Activated CD4-positive, alpha-beta T cell treated with anti-CD3 and anti-CD28 coated beads, Interleukin-2, amount 50 U/mL, for 16 hours (primary cell): ENCODE measurements around the gene DNMBP.
"Not testable (repeated sequence)": the region's sequence is repeated elsewhere in the genome, so short reads cannot be mapped to it uniquely, and the experiment has no call there.

Experiments
- DNase-seq: peaks from one replicate; pipeline ENCODE4 v3.0.0-alpha.2; 2020

DNMBP gene

GRCh38 chr10:99853655-99854054, 156.1 kb downstream of the DNMBP start:
- DNase-seq: no peak

- no peak for DNase-seq
Measured at GRCh38 chr10:99852481-99853213, 157.1 kb downstream of the DNMBP start.

GRCh38 chr10:99851825-99852224, 157.9 kb downstream of the DNMBP start:
- DNase-seq: no peak

- DNase-seq: no peak
Measured at GRCh38 chr10:99850767-99851340, 158.9 kb downstream of the DNMBP start.

GRCh38 chr10:99850021-99850766, 159.6 kb downstream of the DNMBP start:
- no peak for DNase-seq

- DNase-seq: no peak
Measured at GRCh38 chr10:99849536-99849935, 160.2 kb downstream of the DNMBP start.

GRCh38 chr10:99849057-99849456, 160.7 kb downstream of the DNMBP start:
- no peak for DNase-seq

- DNase-seq: peak; percentile 83
Measured at GRCh38 chr10:99845837-99846382, 163.8 kb downstream of the DNMBP start.

GRCh38 chr10:99844433-99844955, 165.3 kb downstream of the DNMBP start:
- no peak for DNase-seq

GRCh38 chr10:99843310-99843709, 166.4 kb downstream of the DNMBP start:
- no peak for DNase-seq

- no peak for DNase-seq
Measured at GRCh38 chr10:99841746-99842145, 168.0 kb downstream of the DNMBP start.

GRCh38 chr10:99840859-99841258, 168.9 kb downstream of the DNMBP start:
- DNase-seq: not testable (repeated sequence)

- DNase-seq: no peak
Measured at GRCh38 chr10:99836711-99837110, 173.0 kb downstream of the DNMBP start.

GRCh38 chr10:99835947-99836346, 173.8 kb downstream of the DNMBP start:
- DNase-seq: no peak

- peak; percentile 14 for DNase-seq
Measured at GRCh38 chr10:99834410-99834809, 175.3 kb downstream of the DNMBP start.

GRCh38 chr10:99832439-99832838, 177.3 kb downstream of the DNMBP start:
- no peak for DNase-seq

- peak; percentile 46 for DNase-seq
Measured at GRCh38 chr10:99828464-99828863, 181.3 kb downstream of the DNMBP start.

GRCh38 chr10:99827936-99828335, 181.8 kb downstream of the DNMBP start:
- no peak for DNase-seq
